ENCODE data around the gene MAPK14.
"Not testable (repeated sequence)": the region's sequence is repeated elsewhere in the genome, so short reads cannot be mapped to it uniquely, and the experiment has no call there.

Gene MAPK14

GRCh38 chr6:36128073-36128472, 100.5 kb downstream of the MAPK14 start:
- H3K9me3 ChIP-seq (ENCODE audit: control insufficient read depth, insufficient read depth, low read length) = no peaks in the 10 kb centered on the region
- no peak overlapping the region for H3K9ac ChIP-seq (ENCODE audit: low read depth, low read length)
- peaks cover 18% of the 10 kb centered on the region for H3K4me1 ChIP-seq (ENCODE audit: control insufficient read depth, insufficient read depth, low read length)
- H3K27me3 ChIP-seq (ENCODE audit: control insufficient read depth, insufficient read depth, low read length) = peaks cover 3% of the 10 kb centered on the region
- no peaks in the 10 kb centered on the region for H3K36me3 ChIP-seq (ENCODE audit: control insufficient read depth, insufficient read depth, low read length)
- no peak overlapping the region for H3K4me3 ChIP-seq (ENCODE audit: low read depth, low read length)

GRCh38 chr6:36128793-36129192, 101.2 kb downstream of the MAPK14 start:
- Histone ChIP-seq H3K27me3 (ENCODE audit: control insufficient read depth, insufficient read depth, low read length) (peaks cover 3% of the 10 kb centered on the region), H3K9me3 (ENCODE audit: control insufficient read depth, insufficient read depth, low read length) (no peaks in the 10 kb centered on the region), H3K36me3 (ENCODE audit: control insufficient read depth, insufficient read depth, low read length) (no peaks in the 10 kb centered on the region), H3K9ac (ENCODE audit: low read depth, low read length) (no peak overlapping the region), H3K4me1 (ENCODE audit: control insufficient read depth, insufficient read depth, low read length) (peaks cover 15% of the 10 kb centered on the region), H3K4me3 (ENCODE audit: low read depth, low read length) (no peak overlapping the region)

GRCh38 chr6:36129334-36129733, 101.7 kb downstream of the MAPK14 start:
- H3K4me3 ChIP-seq (ENCODE audit: low read depth, low read length); H3K9me3 ChIP-seq (ENCODE audit: control insufficient read depth, insufficient read depth, low read length); H3K27me3 ChIP-seq (ENCODE audit: control insufficient read depth, insufficient read depth, low read length); H3K36me3 ChIP-seq (ENCODE audit: control insufficient read depth, insufficient read depth, low read length); H3K9ac ChIP-seq (ENCODE audit: low read depth, low read length): not testable (repeated sequence)
- H3K4me1 ChIP-seq (ENCODE audit: control insufficient read depth, insufficient read depth, low read length) = peaks cover 15% of the 10 kb centered on the region

GRCh38 chr6:36129941-36130666, 102.5 kb downstream of the MAPK14 start, which contains the start of gene MAPK13:
Gene MAPK13, plus strand, starts transcription at chr6:36130513. Its CDS starts 70 bp downstream, at chr6:36130583.
- Histone ChIP-seq H3K27me3 (ENCODE audit: control insufficient read depth, insufficient read depth, low read length) (peaks cover 3% of the 10 kb centered on the region), H3K4me1 (ENCODE audit: control insufficient read depth, insufficient read depth, low read length) (peaks cover 15% of the 10 kb centered on the region), H3K36me3 (ENCODE audit: control insufficient read depth, insufficient read depth, low read length) (no peaks in the 10 kb centered on the region), H3K4me3 (ENCODE audit: low read depth, low read length) (peak within 1 kb of the TSS; percentile 62), H3K9ac (ENCODE audit: low read depth, low read length) (peak within 1 kb of the TSS; percentile 79), H3K9me3 (ENCODE audit: control insufficient read depth, insufficient read depth, low read length) (no peaks in the 10 kb centered on the region)

- Histone ChIP-seq H3K36me3 (ENCODE audit: control insufficient read depth, insufficient read depth, low read length) (peaks cover 4% of the 10 kb centered on the region), H3K4me3 (ENCODE audit: low read depth, low read length) (peak overlapping the region; percentile 62), H3K27me3 (ENCODE audit: control insufficient read depth, insufficient read depth, low read length) (peaks cover 3% of the 10 kb centered on the region), H3K9me3 (ENCODE audit: control insufficient read depth, insufficient read depth, low read length) (no peaks in the 10 kb centered on the region), H3K9ac (ENCODE audit: low read depth, low read length) (peak overlapping the region; percentile 79), H3K4me1 (ENCODE audit: control insufficient read depth, insufficient read depth, low read length) (peaks cover 15% of the 10 kb centered on the region)
These were observed 103.3 kb downstream of the MAPK14 start for GRCh38 chr6:36130667-36131510.

GRCh38 chr6:36131511-36132245, 104.1 kb downstream of the MAPK14 start:
- H3K36me3 ChIP-seq (ENCODE audit: control insufficient read depth, insufficient read depth, low read length) = peaks cover 9% of the 10 kb centered on the region
- peaks cover 3% of the 10 kb centered on the region for H3K27me3 ChIP-seq (ENCODE audit: control insufficient read depth, insufficient read depth, low read length)
- H3K4me3 ChIP-seq (ENCODE audit: low read depth, low read length) = peak overlapping the region; percentile 62
- no peaks in the 10 kb centered on the region for H3K9me3 ChIP-seq (ENCODE audit: control insufficient read depth, insufficient read depth, low read length)
- H3K4me1 ChIP-seq (ENCODE audit: control insufficient read depth, insufficient read depth, low read length) = peaks cover 15% of the 10 kb centered on the region
- peak overlapping the region; percentile 79 for H3K9ac ChIP-seq (ENCODE audit: low read depth, low read length)

GRCh38 chr6:36132246-36132895, 104.8 kb downstream of the MAPK14 start:
- H3K4me3 ChIP-seq (ENCODE audit: low read depth, low read length) = peak overlapping the region; percentile 62
- no peak overlapping the region for H3K9ac ChIP-seq (ENCODE audit: low read depth, low read length)
- peaks cover 3% of the 10 kb centered on the region for H3K27me3 ChIP-seq (ENCODE audit: control insufficient read depth, insufficient read depth, low read length)
- peaks cover 9% of the 10 kb centered on the region for H3K36me3 ChIP-seq (ENCODE audit: control insufficient read depth, insufficient read depth, low read length)
- H3K9me3 ChIP-seq (ENCODE audit: control insufficient read depth, insufficient read depth, low read length) = no peaks in the 10 kb centered on the region
- peaks cover 15% of the 10 kb centered on the region for H3K4me1 ChIP-seq (ENCODE audit: control insufficient read depth, insufficient read depth, low read length)

GRCh38 chr6:36133148-36133547, 105.5 kb downstream of the MAPK14 start:
- H3K4me3 ChIP-seq (ENCODE audit: low read depth, low read length) = no peak overlapping the region
- H3K9me3 ChIP-seq (ENCODE audit: control insufficient read depth, insufficient read depth, low read length) = no peaks in the 10 kb centered on the region
- peaks cover 3% of the 10 kb centered on the region for H3K27me3 ChIP-seq (ENCODE audit: control insufficient read depth, insufficient read depth, low read length)
- peaks cover 9% of the 10 kb centered on the region for H3K36me3 ChIP-seq (ENCODE audit: control insufficient read depth, insufficient read depth, low read length)
- H3K4me1 ChIP-seq (ENCODE audit: control insufficient read depth, insufficient read depth, low read length) = peaks cover 15% of the 10 kb centered on the region
- H3K9ac ChIP-seq (ENCODE audit: low read depth, low read length) = no peak overlapping the region

- H3K36me3 ChIP-seq (ENCODE audit: control insufficient read depth, insufficient read depth, low read length) = peaks cover 9% of the 10 kb centered on the region
- no peak overlapping the region for H3K4me3 ChIP-seq (ENCODE audit: low read depth, low read length)
- peaks cover 3% of the 10 kb centered on the region for H3K27me3 ChIP-seq (ENCODE audit: control insufficient read depth, insufficient read depth, low read length)
- peaks cover 15% of the 10 kb centered on the region for H3K4me1 ChIP-seq (ENCODE audit: control insufficient read depth, insufficient read depth, low read length)
- H3K9me3 ChIP-seq (ENCODE audit: control insufficient read depth, insufficient read depth, low read length) = no peaks in the 10 kb centered on the region
- no peak overlapping the region for H3K9ac ChIP-seq (ENCODE audit: low read depth, low read length)
These were observed 106.3 kb downstream of the MAPK14 start for GRCh38 chr6:36133912-36134311.

GRCh38 chr6:36135053-36135731, 107.6 kb downstream of the MAPK14 start:
- no peaks in the 10 kb centered on the region for H3K27me3 ChIP-seq (ENCODE audit: control insufficient read depth, insufficient read depth, low read length)
- H3K4me1 ChIP-seq (ENCODE audit: control insufficient read depth, insufficient read depth, low read length) = peaks cover 19% of the 10 kb centered on the region
- no peaks in the 10 kb centered on the region for H3K9me3 ChIP-seq (ENCODE audit: control insufficient read depth, insufficient read depth, low read length)
- peaks cover 9% of the 10 kb centered on the region for H3K36me3 ChIP-seq (ENCODE audit: control insufficient read depth, insufficient read depth, low read length)
- H3K9ac ChIP-seq (ENCODE audit: low read depth, low read length) = no peak overlapping the region
- H3K4me3 ChIP-seq (ENCODE audit: low read depth, low read length) = no peak overlapping the region

- Histone ChIP-seq H3K4me1 (ENCODE audit: control insufficient read depth, insufficient read depth, low read length) (peaks cover 22% of the 10 kb centered on the region), H3K27me3 (ENCODE audit: control insufficient read depth, insufficient read depth, low read length) (no peaks in the 10 kb centered on the region), H3K36me3 (ENCODE audit: control insufficient read depth, insufficient read depth, low read length) (peaks cover 9% of the 10 kb centered on the region), H3K4me3 (ENCODE audit: low read depth, low read length) (no peak overlapping the region), H3K9me3 (ENCODE audit: control insufficient read depth, insufficient read depth, low read length) (no peaks in the 10 kb centered on the region), H3K9ac (ENCODE audit: low read depth, low read length) (no peak overlapping the region)
These were observed 108.4 kb downstream of the MAPK14 start for GRCh38 chr6:36136034-36136433.
